H1 (cell line): ENCODE data around the gene C2orf80. TPM values are rescaled to one million over a fixed set of nuclear protein-coding genes. Genes with fewer than 3 reads are reported as not detected.

Experiments
- CTCF ChIA-PET: fragments of 300-600 bp; sonication (Branson Sonifier 250); formaldehyde crosslinking; loops from one replicate; lab custom pipeline; 2021; ENCODE audit not compliant: partially characterized antibody; lab: Charles Lee
- POLR2A ChIA-PET: fragments of 300-600 bp; sonication (Branson Sonifier 250); formaldehyde crosslinking; loops from one replicate; lab custom pipeline; 2021; ENCODE audit warnings: inconsistent platforms; ENCODE audit not compliant: partially characterized antibody; lab: Charles Lee
- DNase-seq, 2 experiments: peaks; one replicate each; pipeline versions ENCODE4 v3.0.0 to v3.0.0-alpha.2; 2010 to 2022; ENCODE audit warnings: low spot score in 2 of 2, low read depth in 1 of 2, mixed read lengths in 1 of 2
- FAIRE-seq: peaks from 2 replicates; lab custom pipeline; 2011; peaks lifted over from hg19 to GRCh38; lab: Jason Lieb, UNC
- H2AFZ ChIP-seq: 2 replicates; pipeline ENCODE4 v1.8.1; 2012; ENCODE audit warnings: low read length, inconsistent platforms
- H2AK5ac ChIP-seq: 2 replicates; pipeline ENCODE4 v1.6.1; 2013; ENCODE audit warnings: low read depth, low read length
- H2BK120ac ChIP-seq: replicated peaks from 2 replicates; pipeline ENCODE3; 2013; ENCODE audit warnings: low read depth, low read length, inconsistent platforms
- H2BK12ac ChIP-seq: 2 replicates; pipeline ENCODE4 v1.6.1; 2013; ENCODE audit warnings: low read depth, low read length
- H2BK15ac ChIP-seq: 2 replicates; pipeline ENCODE4 v1.6.1; 2013; ENCODE audit warnings: low read length
- H2BK20ac ChIP-seq: 2 replicates; pipeline ENCODE4 v1.6.1; 2013; ENCODE audit warnings: low read length
- H2BK5ac ChIP-seq: 2 replicates; pipeline ENCODE4 v1.6.1; 2013; ENCODE audit warnings: low read depth, low read length
- H3K14ac ChIP-seq: 2 replicates; pipeline ENCODE4 v1.6.1; 2013; ENCODE audit warnings: inconsistent platforms; ENCODE audit not compliant: insufficient read length
- H3K18ac ChIP-seq: 2 replicates; pipeline ENCODE4 v1.6.1; 2013; ENCODE audit warnings: low read length; ENCODE audit errors: extremely low read depth
- H3K23ac ChIP-seq: 2 replicates; pipeline ENCODE4 v1.6.1; 2013; ENCODE audit warnings: inconsistent platforms; ENCODE audit not compliant: insufficient read length
- H3K23me2 ChIP-seq: 2 replicates; pipeline ENCODE4 v1.6.1; 2013; ENCODE audit warnings: low read depth, low read length
- H3K27ac ChIP-seq: 2 replicates; pipeline ENCODE4 v1.6.1; 2011; ENCODE audit warnings: low read depth, low read length, inconsistent platforms
- H3K27me3 ChIP-seq, 4 experiments: replicated peaks in 1 of 4; 1 replicate in 1 of 4; 2 replicates in 3 of 4; pipeline versions ENCODE4 v1.6.1 to v1.8.1; 2011 to 2013; ENCODE audit warnings: low read length in 3 of 4, mild to moderate bottlenecking in 3 of 4, inconsistent platforms in 2 of 4, mixed read lengths in 2 of 4, moderate library complexity in 1 of 4; ENCODE audit not compliant: control insufficient read depth in 3 of 4, insufficient read depth in 3 of 4; ENCODE audit errors: extremely low read depth in 1 of 4
- H3K36me3 ChIP-seq, 4 experiments: 2 replicates each; pipeline versions ENCODE4 v1.6.1 to v1.8.1; 2011 to 2013; ENCODE audit warnings: mild to moderate bottlenecking in 4 of 4, low read length in 3 of 4, moderate library complexity in 2 of 4, control low read depth in 1 of 4, inconsistent platforms in 1 of 4; ENCODE audit not compliant: insufficient read depth in 4 of 4, control insufficient read depth in 2 of 4
- H3K4ac ChIP-seq: replicated peaks from 2 replicates; pipeline ENCODE3; 2013; ENCODE audit warnings: low read length, low read depth, mixed read lengths, inconsistent platforms; ENCODE audit not compliant: insufficient read length
- H3K4me1 ChIP-seq, 4 experiments: replicated peaks in 1 of 4; 1 replicate in 1 of 4; 2 replicates in 3 of 4; pipeline versions ENCODE4 v1.6.1 to v1.8.1; 2011 to 2013; ENCODE audit warnings: low read length in 3 of 4, inconsistent platforms in 2 of 4, mixed read lengths in 1 of 4; ENCODE audit not compliant: insufficient read depth in 4 of 4, control insufficient read depth in 3 of 4
- H3K4me2 ChIP-seq, 2 experiments: 2 replicates each; pipeline versions ENCODE4 v1.6.1 to v1.8.1; 2011 to 2013; ENCODE audit warnings: low read depth in 2 of 2, low read length in 2 of 2, control low read depth in 1 of 2, inconsistent platforms in 1 of 2, mild to moderate bottlenecking in 1 of 2; ENCODE audit not compliant: insufficient read depth in 1 of 2
- H3K4me3 ChIP-seq, 4 experiments: fragments of 200-600, 300-600 bp in 1 of 4; sonication (generic), shearing (Covaris generic), sonication (Bioruptor Twin) in 1 of 4; 2 replicates each; pipeline versions ENCODE4 v1.5.1 to v1.8.1; 2011 to 2016; ENCODE audit warnings: low read length in 4 of 4, low read depth in 3 of 4, control low read depth in 2 of 4, inconsistent platforms in 2 of 4, mild to moderate bottlenecking in 2 of 4, mixed read lengths in 1 of 4, moderate library complexity in 1 of 4; ENCODE audit not compliant: insufficient read depth in 2 of 4; ENCODE audit errors: extremely low read depth in 1 of 4
- H3K56ac ChIP-seq: replicated peaks from 2 replicates; pipeline ENCODE3; 2013; ENCODE audit warnings: low read depth, mild to moderate bottlenecking, mixed read lengths, low read length, inconsistent platforms; ENCODE audit not compliant: insufficient read length
- H3K79me1 ChIP-seq: 2 replicates; pipeline ENCODE4 v1.6.1; 2013; ENCODE audit warnings: low read depth, low read length, control low read depth
- H3K79me2 ChIP-seq, 2 experiments: 2 replicates each; pipeline versions ENCODE4 v1.6.1 to v1.8.1; 2012 to 2013; ENCODE audit warnings: low read length in 2 of 2, mild to moderate bottlenecking in 2 of 2, inconsistent platforms in 1 of 2; ENCODE audit not compliant: insufficient read depth in 2 of 2, control insufficient read depth in 1 of 2
- H3K9ac ChIP-seq, 4 experiments: replicated peaks in 1 of 4; 1 replicate in 1 of 4; 2 replicates in 3 of 4; pipeline versions ENCODE4 v1.6.1 to v1.8.1; 2011 to 2013; ENCODE audit warnings: low read depth in 3 of 4, low read length in 3 of 4, control low read depth in 2 of 4, mild to moderate bottlenecking in 2 of 4, moderate library complexity in 2 of 4, inconsistent platforms in 1 of 4; ENCODE audit errors: extremely low read depth in 1 of 4
- H3K9me3 ChIP-seq, 2 experiments: 2 replicates each; pipeline versions ENCODE4 v1.6.1 to v1.8.1; 2012 to 2013; ENCODE audit warnings: mild to moderate bottlenecking in 2 of 2, moderate library complexity in 2 of 2, control low read depth in 1 of 2, inconsistent platforms in 1 of 2, low read depth in 1 of 2, low read length in 1 of 2, mixed read lengths in 1 of 2; ENCODE audit not compliant: insufficient read depth in 2 of 2
- H4K20me1 ChIP-seq, 2 experiments: replicated peaks in 1 of 2; 2 replicates each; pipeline versions ENCODE3 to v1.8.1; 2011 to 2013; ENCODE audit warnings: inconsistent platforms in 2 of 2, low read length in 2 of 2, mild to moderate bottlenecking in 1 of 2; ENCODE audit not compliant: insufficient read depth in 2 of 2, control insufficient read depth in 1 of 2
- H4K5ac ChIP-seq: 2 replicates; pipeline ENCODE4 v1.6.1; 2013; ENCODE audit warnings: low read length, low read depth, mixed read lengths, inconsistent platforms; ENCODE audit not compliant: insufficient read length
- H4K8ac ChIP-seq: 2 replicates; pipeline ENCODE4 v1.8.0; 2013; ENCODE audit warnings: mild to moderate bottlenecking, moderate library complexity, low read length, inconsistent platforms; ENCODE audit not compliant: insufficient read depth; ENCODE audit errors: extremely low read depth
- H4K91ac ChIP-seq: replicated peaks from 2 replicates; pipeline ENCODE3; 2013; ENCODE audit warnings: low read length, mixed read lengths, inconsistent platforms; ENCODE audit not compliant: insufficient read length
- BACH1 ChIP-seq: IDR thresholded peaks from 2 replicates; pipeline ENCODE4 v1.6.1; 2012; ENCODE audit warnings: low read length, improper control_type of control experiment
- BRCA1 ChIP-seq: IDR thresholded peaks from 2 replicates; pipeline ENCODE4 v1.6.1; 2012; ENCODE audit warnings: low read depth, low read length, improper control_type of control experiment
- CBX8 ChIP-seq: fragments of 300-800, 300-1000 bp; sonication (generic); IDR thresholded peaks from 2 replicates; pipeline ENCODE4 v1.7.1; 2016; ENCODE audit warnings: low read depth, low read length, borderline replicate concordance
- CEBPB ChIP-seq: IDR thresholded peaks from 2 replicates; pipeline ENCODE4 v1.6.1; 2012; ENCODE audit warnings: low read depth, low read length
- CTBP2 ChIP-seq: IDR thresholded peaks from 2 replicates; pipeline ENCODE4 v1.7.0; 2011; ENCODE audit warnings: borderline replicate concordance, mild to moderate bottlenecking, moderate library complexity, mixed read lengths, low read length; ENCODE audit not compliant: insufficient read depth, insufficient read length
- HDAC2 ChIP-seq, 2 experiments: fragments of 300-600 bp in 1 of 2; sonication (generic) in 1 of 2; IDR thresholded peaks; 2 replicates each; pipeline ENCODE4 v1.6.1; 2011 to 2012; ENCODE audit warnings: low read depth in 2 of 2, low read length in 2 of 2, mild to moderate bottlenecking in 2 of 2, moderate library complexity in 2 of 2, borderline replicate concordance in 1 of 2, inconsistent platforms in 1 of 2
- KDM1A ChIP-seq: fragments of 200-600, 300-600 bp; sonication (generic); IDR thresholded peaks from 2 replicates; pipeline ENCODE4 v1.7.1; 2016; ENCODE audit warnings: mild to moderate bottlenecking, low read length, borderline replicate concordance
- NRF1 ChIP-seq: IDR thresholded peaks from 2 replicates; pipeline ENCODE4 v1.6.1; 2011; ENCODE audit warnings: mild to moderate bottlenecking, low read depth, low read length, improper control_type of control experiment
- RXRA ChIP-seq: IDR thresholded peaks from 2 replicates; pipeline ENCODE4 v1.6.1; 2011; ENCODE audit warnings: low read depth, mild to moderate bottlenecking, low read length, moderate library complexity; ENCODE audit not compliant: insufficient read depth
- SIX5 ChIP-seq: IDR thresholded peaks from 2 replicates; pipeline ENCODE4 v1.6.1; 2011; ENCODE audit warnings: mild to moderate bottlenecking, low read depth, low read length
- SRF ChIP-seq: IDR thresholded peaks from 2 replicates; pipeline ENCODE4 v1.6.1; 2011; ENCODE audit warnings: mild to moderate bottlenecking, low read depth, low read length, moderate library complexity
- TCF12 ChIP-seq: IDR thresholded peaks from 2 replicates; pipeline ENCODE4 v1.6.1; 2011; ENCODE audit warnings: low read depth, mild to moderate bottlenecking, low read length
- TEAD4 ChIP-seq: IDR thresholded peaks from 2 replicates; pipeline ENCODE4 v1.6.1; 2012; ENCODE audit warnings: low read depth, low read length, inconsistent platforms, mixed read lengths
- YY1 ChIP-seq: IDR thresholded peaks from 2 replicates; pipeline ENCODE4 v1.6.1; 2011; ENCODE audit warnings: low read depth, mild to moderate bottlenecking, low read length
- WGBS, 2 experiments: shearing (Covaris generic) in 1 of 2; methylation state at CpG; one replicate each; pipeline versions ENCODE4 v1.1.6 to v1.1.7; 2013 to 2015; ENCODE audit warnings: low lambda C conversion rate in 2 of 2, mixed read lengths in 2 of 2, inconsistent platforms in 1 of 2, low coverage in 1 of 2, missing lambda C conversion rate in 1 of 2; ENCODE audit not compliant: insufficient replicate concordance in 2 of 2, insufficient coverage in 1 of 2, insufficient read length in 1 of 2; ENCODE audit errors: extremely low coverage in 1 of 2, missing lambda C conversion rate in 1 of 2; 5-methylcytosine and 5-hydroxymethylcytosine counted together
- polyA plus RNA-seq, 7 experiments: library from polyadenylated mRNA; depleted of rRNA in 3 of 7; stranded (reverse) in 5 of 7; unstranded in 2 of 7; fragments of >200 nt in 5 of 7; fragments of 200-250 nt in 2 of 7; gene quantifications; 1 replicate in 5 of 7; 2 replicates in 1 of 7; 4 replicates in 1 of 7; pipeline versions ENCODE4 v1.2.1 to v1.2.3, GENCODE V29; 2011 to 2013; ENCODE audit warnings: missing spikeins in 2 of 7, mixed read lengths in 2 of 7
- total RNA-seq: library from RNA; stranded (reverse); fragmentation: NEBNext Ultra II Directional; extraction: Animal tissue kit (Norgen Biotek cat#: 25700); gene quantifications from 2 replicates; pipeline ENCODE4 v1.2.1, GENCODE V29; 2021

The C2orf80 gene
- total and polyA plus RNA-seq, 2 of the 8 experiments (the other 6 are each of a cell fraction or from before 2014, with no cell fraction given): 0.97 to 1.1 TPM

DNA sequence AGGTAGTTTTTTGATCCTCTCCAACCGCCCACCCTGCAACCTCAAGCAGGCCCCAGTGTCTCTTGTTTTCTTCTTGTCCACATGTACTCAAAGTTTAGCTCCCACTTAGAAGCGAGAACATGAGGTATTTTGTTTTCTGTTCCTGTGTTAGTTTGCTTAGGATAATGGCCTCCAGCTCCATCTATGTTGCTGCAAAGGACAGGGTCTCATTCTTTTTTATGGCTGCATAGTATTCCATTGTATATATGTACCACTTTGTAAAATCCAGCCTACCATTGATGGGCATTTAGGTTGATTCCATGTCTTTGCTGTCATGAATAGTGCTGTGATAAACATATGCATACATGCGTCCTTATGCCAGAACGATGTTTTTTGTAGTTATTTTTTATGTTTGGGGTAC is 62.7 kb downstream of the C2orf80 start:
- WGBS, 2 experiments: 91% methylated on average over 4 of the region's 4 CpGs; no CpG with 5 or more reads in 1 of the 2 experiments
- Histone ChIP-seq H4K5ac (no peak overlapping the region), H2BK12ac (no peak overlapping the region), H4K20me1 (no peaks in the 10 kb centered on the region), H2AK5ac (no peak overlapping the region), H3K56ac (no peak overlapping the region), H3K27me3 (no peaks in the 10 kb centered on the region), H3K23me2 (no peaks in the 10 kb centered on the region), H3K79me1 (no peaks in the 10 kb centered on the region), H3K4ac (no peak overlapping the region), H4K8ac (no peak overlapping the region), H3K36me3 (no peaks in the 10 kb centered on the region), H3K9me3 (no peaks in the 10 kb centered on the region), H2AFZ (no peak overlapping the region), H3K9ac (no peak overlapping the region), H2BK20ac (no peak overlapping the region), H2BK15ac (no peak overlapping the region), H3K4me3 (no peak overlapping the region), H4K91ac (no peak overlapping the region), H3K4me1 (no peaks in the 10 kb centered on the region), H2BK120ac (no peak overlapping the region), H3K4me2 (no peak overlapping the region), H3K23ac (no peak overlapping the region), H2BK5ac (no peak overlapping the region), H3K27ac (no peak overlapping the region), H3K79me2 (no peaks in the 10 kb centered on the region), H3K14ac (no peak overlapping the region), H3K18ac (no peak overlapping the region)
- FAIRE-seq: no peak
- ChIA-PET CTCF (interaction anchor here (0.7 to 1.4 kb wide), 5 partner anchors 8 to 25 kb away, joined by 3 to 5 read pairs (median 3); no protein-coding TSS in a partner anchor), POLR2A (no interaction called here)
- DNase-seq: no peak
- TF ChIP-seq NRF1 (no peak), CBX8 (no peak), CTBP2 (no peak), SRF (no peak), HDAC2 (IDR thresholded peaks at IDR 0.05; ENCODE audit: borderline replicate concordance in 1 of 2, low read depth in 2 of 2, low read length in 2 of 2) (no peak), BRCA1 (no peak), CEBPB (no peak), KDM1A (no peak), YY1 (no peak), RXRA (no peak), TCF12 (no peak), TEAD4 (no peak), SIX5 (no peak), BACH1 (no peak)
